Astrocyte of the cerebellum (primary cell): ENCODE results near the gene CCDC14.
A peak's percentile ranks its signal among the peaks of the same experiment; 100 is the strongest.

Experiments used
- DNase-seq: peaks from one replicate; pipeline ENCODE4 v3.0.0-alpha.2; 2011; ENCODE audit warnings: low read depth
- H3K4me3 ChIP-seq: 2 replicates; pipeline ENCODE4 v1.5.1; 2011; ENCODE audit warnings: mild to moderate bottlenecking, low read depth, low read length, moderate library complexity
- CTCF ChIP-seq: IDR thresholded peaks from 2 replicates; pipeline ENCODE4 v1.5.1; 2012; ENCODE audit warnings: low read length, low read depth, moderate library complexity, mild to moderate bottlenecking; ENCODE audit errors: missing control alignments
- in situ Hi-C: cut with HindIII; loops from 2 replicates; pipeline ENCODE4 v1.10.0; 2017; ENCODE audit warnings: low sequenced_read_pairs

Gene CCDC14

DNA sequence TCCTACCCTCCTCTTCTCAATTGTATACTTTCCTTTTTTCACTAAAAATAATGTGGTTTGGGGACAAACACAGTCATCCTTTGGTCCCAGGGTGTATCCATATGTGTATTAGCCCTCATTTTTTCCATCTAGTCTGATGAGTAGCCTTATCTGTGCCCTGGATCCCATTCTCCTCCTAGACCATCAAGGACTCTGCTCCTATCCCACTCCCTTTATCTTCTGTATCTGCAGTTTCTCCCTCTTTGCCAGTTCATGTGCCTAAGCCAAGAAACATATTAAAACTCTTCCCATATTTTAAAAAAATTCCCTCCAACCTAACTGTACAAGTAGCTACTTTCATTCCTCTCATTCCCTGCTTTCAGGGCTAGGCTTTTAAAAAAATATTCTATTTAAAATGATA, 25.2 kb downstream of the CCDC14 start:
- DNase-seq = no peak
- in situ Hi-C loops = no loop called here
- no peak for TF ChIP-seq CTCF
- no peak overlapping the region for H3K4me3 ChIP-seq

DNA sequence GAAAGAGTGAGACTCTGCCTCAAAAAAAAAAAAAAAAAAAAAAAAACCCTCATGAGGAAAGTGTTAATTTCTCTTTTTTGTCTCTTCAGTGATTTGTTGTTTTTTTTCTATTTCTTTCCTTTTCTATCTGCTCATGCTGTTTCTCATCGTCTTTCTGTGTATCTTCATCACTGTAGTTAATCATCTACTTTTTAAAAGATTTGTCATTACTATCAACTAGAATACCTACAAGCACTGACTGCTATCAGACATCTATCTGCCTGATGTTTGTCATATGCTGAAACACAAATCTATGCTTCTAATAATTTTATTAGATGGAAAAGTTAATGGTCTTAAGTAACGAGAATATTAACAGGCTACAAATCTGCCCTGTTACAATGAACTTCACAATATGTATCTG, 26.8 kb downstream of the CCDC14 start:
- H3K4me3 ChIP-seq = no peak overlapping the region
- no peak for TF ChIP-seq CTCF
- in situ Hi-C loops = no loop called here
- no peak for DNase-seq

DNA sequence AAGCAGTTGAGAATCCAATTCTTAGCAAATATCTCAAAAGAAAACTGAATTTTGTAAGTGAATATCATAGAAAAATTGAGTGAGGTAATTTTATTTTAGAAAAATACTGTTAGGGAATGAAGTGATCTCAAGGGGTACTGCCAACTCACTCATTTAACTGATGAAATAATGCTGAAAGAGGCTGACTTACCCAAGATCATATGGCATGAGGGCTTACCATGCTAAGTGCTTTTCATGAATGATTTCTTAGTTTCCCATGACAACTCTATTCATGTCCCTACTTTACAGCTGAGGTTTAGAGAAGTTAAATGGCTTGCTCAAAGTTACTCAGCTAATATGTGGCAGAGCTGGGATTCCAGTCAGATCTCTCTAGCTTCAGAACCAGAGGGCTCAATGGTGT, 30.6 kb downstream of the CCDC14 start:
- DNase-seq = no peak
- no peak for TF ChIP-seq CTCF
- no peak overlapping the region for H3K4me3 ChIP-seq
- in situ Hi-C loops = no loop called here

DNA sequence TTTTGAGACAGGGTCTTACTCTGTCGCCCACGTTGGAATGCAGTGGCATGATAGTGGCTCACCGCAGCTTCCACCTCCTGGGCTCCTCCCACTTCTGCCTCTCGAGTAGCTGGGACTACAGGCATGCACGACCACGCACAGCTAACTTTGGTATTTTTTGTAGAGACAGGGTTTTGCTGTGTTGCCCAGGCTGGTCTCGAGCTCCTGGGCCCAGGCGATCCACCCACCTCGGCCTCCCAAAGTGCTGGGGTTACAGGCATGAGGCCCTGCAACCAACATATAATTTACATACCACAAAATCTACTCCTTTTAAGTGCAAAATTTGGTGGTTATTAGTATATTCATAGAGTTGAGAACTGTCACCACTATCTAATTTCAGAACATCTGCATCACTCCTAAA, 31.7 kb downstream of the CCDC14 start:
- no peak overlapping the region for H3K4me3 ChIP-seq
- TF ChIP-seq CTCF = no peak
- in situ Hi-C loops = no loop called here
- no peak for DNase-seq

- no peak for TF ChIP-seq CTCF
- in situ Hi-C loops = no loop called here
- no peak for DNase-seq
- H3K4me3 ChIP-seq = no peak overlapping the region
These were observed 34.6 kb downstream of the CCDC14 start for GRCh38 chr3:123926396-123926795.

DNA sequence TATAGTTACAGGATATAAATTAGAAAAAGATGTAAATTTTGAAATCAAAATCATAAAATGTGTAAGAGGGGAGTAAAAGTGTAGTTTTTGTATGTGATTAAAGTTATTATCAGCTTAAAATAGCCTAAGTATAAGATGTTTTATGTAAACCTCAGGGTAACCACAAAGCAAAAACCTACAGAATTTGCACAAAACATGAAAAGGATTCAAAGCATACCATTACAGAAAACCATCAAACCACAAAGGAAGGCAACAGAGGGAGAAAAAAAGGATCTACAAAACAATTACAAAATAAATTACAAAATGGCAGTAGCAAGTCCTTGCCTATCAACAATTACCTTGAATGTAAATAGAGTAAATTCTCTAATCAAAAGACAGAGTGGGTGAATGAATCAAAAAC, 40.2 kb downstream of the CCDC14 start:
- H3K4me3 ChIP-seq = no peak overlapping the region
- TF ChIP-seq CTCF = no peak
- in situ Hi-C loops = no loop called here
- DNase-seq = peak; percentile 2

DNA sequence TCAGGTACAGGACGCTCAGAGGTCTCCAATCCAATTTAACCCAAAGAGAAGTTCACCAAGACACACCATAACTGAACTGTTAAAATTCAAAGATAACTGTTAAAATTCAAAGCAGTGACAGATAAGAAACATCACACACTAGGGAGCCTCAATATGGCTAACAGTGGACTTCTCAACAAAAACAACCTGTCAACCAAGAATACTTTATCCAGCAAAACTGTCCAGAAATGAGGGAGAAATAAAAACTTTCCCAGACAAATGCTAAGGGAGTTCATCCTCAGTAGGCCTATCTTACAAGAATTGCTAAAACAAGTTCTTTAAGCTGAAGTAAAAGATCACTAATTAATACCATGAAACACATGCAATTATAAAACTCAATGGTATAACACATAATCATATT, 40.6 kb downstream of the CCDC14 start:
- in situ Hi-C loops = no loop called here
- H3K4me3 ChIP-seq = no peak overlapping the region
- no peak for DNase-seq
- no peak for TF ChIP-seq CTCF
